GM23338 (cell line): ENCODE measurements around the gene GRIP2. TPM values are rescaled to one million over a fixed set of nuclear protein-coding genes. Genes with fewer than 3 reads are reported as not detected.

Experiments used
- ATAC-seq: fragments of 200-7000 bp; cut with Tn5 transposase; 3 replicates; pipeline ENCODE4 v1.9.1; 2020
- DNase-seq: peaks from one replicate; pipeline ENCODE4 v3.0.0-alpha.2; 2015; ENCODE audit warnings: low spot score
- H2AFZ ChIP-seq: fragments of 200-600 bp; sonication (generic); 2 replicates; pipeline ENCODE4 v1.8.0; 2016; ENCODE audit warnings: antibody characterized with exemption, mild to moderate bottlenecking, moderate library complexity
- H3F3A ChIP-seq: fragments of 200-600 bp; sonication (generic); replicated peaks from 2 replicates; pipeline ENCODE4 v1.8.0; 2017; ENCODE audit warnings: antibody characterized with exemption, mixed run types, low read depth
- H3K27ac ChIP-seq: fragments of 200-600 bp; sonication (generic); 2 replicates; pipeline ENCODE4 v1.6.1; 2016; ENCODE audit warnings: low read depth
- H3K27me3 ChIP-seq: fragments of 200-600 bp; sonication (generic); 2 replicates; pipeline ENCODE4 v1.8.0; 2016; ENCODE audit warnings: mild to moderate bottlenecking, mixed run types, moderate library complexity; ENCODE audit not compliant: insufficient read depth
- H3K36me3 ChIP-seq: fragments of 200-600 bp; sonication (generic); 2 replicates; pipeline ENCODE4 v1.8.0; 2016; ENCODE audit warnings: mild to moderate bottlenecking; ENCODE audit not compliant: insufficient read depth
- H3K4me1 ChIP-seq: fragments of 200-600 bp; sonication (generic); 2 replicates; pipeline ENCODE4 v1.8.0; 2016; ENCODE audit warnings: mild to moderate bottlenecking, moderate library complexity; ENCODE audit not compliant: insufficient read depth
- H3K4me2 ChIP-seq: fragments of 200-600 bp; sonication (generic); 2 replicates; pipeline ENCODE4 v1.7.1; 2017; ENCODE audit warnings: mixed run types
- H3K4me3 ChIP-seq: fragments of 200-600 bp; sonication (generic); 2 replicates; pipeline ENCODE4 v1.6.1; 2016; ENCODE audit warnings: mixed run types
- H3K79me2 ChIP-seq: fragments of 200-600 bp; sonication (generic); replicated peaks from 2 replicates; pipeline ENCODE4 v1.8.0; 2017; ENCODE audit warnings: mild to moderate bottlenecking; ENCODE audit not compliant: insufficient read depth
- H3K9me2 ChIP-seq: fragments of 200-600 bp; sonication (generic); 2 replicates; pipeline ENCODE4 v1.8.0; 2017; ENCODE audit not compliant: insufficient read depth
- H4K20me1 ChIP-seq: fragments of 200-600 bp; sonication (generic); replicated peaks from 2 replicates; pipeline ENCODE4 v1.8.0; 2017; ENCODE audit warnings: mild to moderate bottlenecking; ENCODE audit not compliant: insufficient read depth
- H3K27ac Mint-ChIP-seq: 2 replicates; pipeline ENCODE4 v1.8.0; 2020; ENCODE audit warnings: inconsistent platforms, mild to moderate bottlenecking, moderate library complexity, mixed read lengths
- H3K27me3 Mint-ChIP-seq: 3 replicates; pipeline ENCODE4 v1.8.0; 2022; ENCODE audit warnings: low read depth, mild to moderate bottlenecking, moderate library complexity, mixed read lengths, inconsistent platforms; ENCODE audit not compliant: insufficient read depth, poor library complexity
- H3K36me3 Mint-ChIP-seq: 3 replicates; pipeline ENCODE4 v1.8.0; 2021; ENCODE audit warnings: low read depth, mild to moderate bottlenecking, inconsistent platforms, moderate library complexity, mixed read lengths
- H3K4me1 Mint-ChIP-seq: 3 replicates; pipeline ENCODE4 v1.8.0; 2020; ENCODE audit warnings: mild to moderate bottlenecking, inconsistent platforms, mixed read lengths
- H3K4me3 Mint-ChIP-seq: 3 replicates; pipeline ENCODE4 v1.8.0; 2021; ENCODE audit warnings: moderate library complexity, mild to moderate bottlenecking, inconsistent platforms, mixed read lengths
- H3K9me3 Mint-ChIP-seq: 3 replicates; pipeline ENCODE4 v1.8.0; 2020; ENCODE audit warnings: moderate library complexity, mild to moderate bottlenecking, inconsistent platforms, mixed read lengths
- EZH2phosphoT487 ChIP-seq: fragments of 200-600 bp; sonication (generic); IDR thresholded peaks from one replicate; pipeline ENCODE4 v1.8.1; 2018; ENCODE audit warnings: antibody characterized with exemption; ENCODE audit not compliant: unreplicated experiment
- JUNB ChIP-seq: IDR thresholded peaks from one replicate; pipeline ENCODE4 v1.6.1; 2016; ENCODE audit warnings: antibody characterized with exemption; ENCODE audit not compliant: unreplicated experiment
- NANOG ChIP-seq: IDR thresholded peaks from 2 replicates; pipeline ENCODE4 v1.6.1; 2016; ENCODE audit warnings: antibody characterized with exemption, borderline replicate concordance
- POLR2AphosphoS5 ChIP-seq: IDR thresholded peaks from 2 replicates; pipeline ENCODE4 v1.6.1; 2016; ENCODE audit warnings: antibody characterized with exemption, low read depth
- STAT1 ChIP-seq: IDR thresholded peaks from one replicate; pipeline ENCODE4 v1.6.1; 2016; ENCODE audit warnings: antibody characterized with exemption; ENCODE audit not compliant: unreplicated experiment
- ZNF114 ChIP-seq: fragments of 250-450 bp; sonication (Bioruptor Pico); IDR thresholded peaks from 2 replicates; pipeline ENCODE4 v1.5.0; 2020; ENCODE audit warnings: mild to moderate bottlenecking, moderate library complexity
- ZNF331 ChIP-seq: fragments of 250-450 bp; sonication (Bioruptor Pico); IDR thresholded peaks from 2 replicates; pipeline ENCODE4 v1.5.0; 2020; ENCODE audit warnings: low read depth, mild to moderate bottlenecking, moderate library complexity
- polyA plus RNA-seq: library from polyadenylated mRNA; unstranded; fragments of >200 nt; fragmentation: Nextera tagmentation; extraction: Ambion mirVana; gene quantifications from 2 replicates; pipeline ENCODE4 v1.2.1, GENCODE V29; 2016
- total RNA-seq: library from RNA; depleted of rRNA; stranded (reverse); fragments of >200 nt; shearing (Covaris generic); gene quantifications from 2 replicates; pipeline ENCODE4 v1.2.3, GENCODE V29; 2014
- TF ChIP-seq, protein P1 (sequence below): fragments of 250-450 bp; sonication (Bioruptor Pico); IDR thresholded peaks from 2 replicates; pipeline ENCODE4 v1.5.0; 2020; ENCODE audit warnings: mild to moderate bottlenecking, moderate library complexity
- TF ChIP-seq, protein P2 (sequence below): IDR thresholded peaks from 2 replicates; pipeline ENCODE4 v1.6.1; 2016; ENCODE audit warnings: antibody characterized with exemption

GRIP2 gene
- total and polyA plus RNA-seq, 2 experiments from 2014 or later, result 3.6 to 5.8 TPM

DNA sequence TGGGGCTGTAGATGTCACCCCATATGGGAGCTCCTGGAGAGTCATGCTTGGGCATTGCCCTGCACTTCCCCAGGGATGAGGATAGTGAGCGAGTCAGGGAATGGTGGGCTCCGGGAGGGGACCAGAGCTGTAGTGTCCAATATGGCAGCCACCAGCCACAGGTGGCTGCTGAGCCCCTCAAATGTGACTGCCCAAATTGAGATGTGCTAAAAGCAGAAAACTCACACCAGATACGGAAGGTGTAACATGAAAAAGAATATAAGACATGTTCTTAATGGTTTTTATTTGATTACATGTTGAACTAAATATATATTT, 31.7 kb downstream of the GRIP2 start (continued):
- TF ChIP-seq, protein P1, sequence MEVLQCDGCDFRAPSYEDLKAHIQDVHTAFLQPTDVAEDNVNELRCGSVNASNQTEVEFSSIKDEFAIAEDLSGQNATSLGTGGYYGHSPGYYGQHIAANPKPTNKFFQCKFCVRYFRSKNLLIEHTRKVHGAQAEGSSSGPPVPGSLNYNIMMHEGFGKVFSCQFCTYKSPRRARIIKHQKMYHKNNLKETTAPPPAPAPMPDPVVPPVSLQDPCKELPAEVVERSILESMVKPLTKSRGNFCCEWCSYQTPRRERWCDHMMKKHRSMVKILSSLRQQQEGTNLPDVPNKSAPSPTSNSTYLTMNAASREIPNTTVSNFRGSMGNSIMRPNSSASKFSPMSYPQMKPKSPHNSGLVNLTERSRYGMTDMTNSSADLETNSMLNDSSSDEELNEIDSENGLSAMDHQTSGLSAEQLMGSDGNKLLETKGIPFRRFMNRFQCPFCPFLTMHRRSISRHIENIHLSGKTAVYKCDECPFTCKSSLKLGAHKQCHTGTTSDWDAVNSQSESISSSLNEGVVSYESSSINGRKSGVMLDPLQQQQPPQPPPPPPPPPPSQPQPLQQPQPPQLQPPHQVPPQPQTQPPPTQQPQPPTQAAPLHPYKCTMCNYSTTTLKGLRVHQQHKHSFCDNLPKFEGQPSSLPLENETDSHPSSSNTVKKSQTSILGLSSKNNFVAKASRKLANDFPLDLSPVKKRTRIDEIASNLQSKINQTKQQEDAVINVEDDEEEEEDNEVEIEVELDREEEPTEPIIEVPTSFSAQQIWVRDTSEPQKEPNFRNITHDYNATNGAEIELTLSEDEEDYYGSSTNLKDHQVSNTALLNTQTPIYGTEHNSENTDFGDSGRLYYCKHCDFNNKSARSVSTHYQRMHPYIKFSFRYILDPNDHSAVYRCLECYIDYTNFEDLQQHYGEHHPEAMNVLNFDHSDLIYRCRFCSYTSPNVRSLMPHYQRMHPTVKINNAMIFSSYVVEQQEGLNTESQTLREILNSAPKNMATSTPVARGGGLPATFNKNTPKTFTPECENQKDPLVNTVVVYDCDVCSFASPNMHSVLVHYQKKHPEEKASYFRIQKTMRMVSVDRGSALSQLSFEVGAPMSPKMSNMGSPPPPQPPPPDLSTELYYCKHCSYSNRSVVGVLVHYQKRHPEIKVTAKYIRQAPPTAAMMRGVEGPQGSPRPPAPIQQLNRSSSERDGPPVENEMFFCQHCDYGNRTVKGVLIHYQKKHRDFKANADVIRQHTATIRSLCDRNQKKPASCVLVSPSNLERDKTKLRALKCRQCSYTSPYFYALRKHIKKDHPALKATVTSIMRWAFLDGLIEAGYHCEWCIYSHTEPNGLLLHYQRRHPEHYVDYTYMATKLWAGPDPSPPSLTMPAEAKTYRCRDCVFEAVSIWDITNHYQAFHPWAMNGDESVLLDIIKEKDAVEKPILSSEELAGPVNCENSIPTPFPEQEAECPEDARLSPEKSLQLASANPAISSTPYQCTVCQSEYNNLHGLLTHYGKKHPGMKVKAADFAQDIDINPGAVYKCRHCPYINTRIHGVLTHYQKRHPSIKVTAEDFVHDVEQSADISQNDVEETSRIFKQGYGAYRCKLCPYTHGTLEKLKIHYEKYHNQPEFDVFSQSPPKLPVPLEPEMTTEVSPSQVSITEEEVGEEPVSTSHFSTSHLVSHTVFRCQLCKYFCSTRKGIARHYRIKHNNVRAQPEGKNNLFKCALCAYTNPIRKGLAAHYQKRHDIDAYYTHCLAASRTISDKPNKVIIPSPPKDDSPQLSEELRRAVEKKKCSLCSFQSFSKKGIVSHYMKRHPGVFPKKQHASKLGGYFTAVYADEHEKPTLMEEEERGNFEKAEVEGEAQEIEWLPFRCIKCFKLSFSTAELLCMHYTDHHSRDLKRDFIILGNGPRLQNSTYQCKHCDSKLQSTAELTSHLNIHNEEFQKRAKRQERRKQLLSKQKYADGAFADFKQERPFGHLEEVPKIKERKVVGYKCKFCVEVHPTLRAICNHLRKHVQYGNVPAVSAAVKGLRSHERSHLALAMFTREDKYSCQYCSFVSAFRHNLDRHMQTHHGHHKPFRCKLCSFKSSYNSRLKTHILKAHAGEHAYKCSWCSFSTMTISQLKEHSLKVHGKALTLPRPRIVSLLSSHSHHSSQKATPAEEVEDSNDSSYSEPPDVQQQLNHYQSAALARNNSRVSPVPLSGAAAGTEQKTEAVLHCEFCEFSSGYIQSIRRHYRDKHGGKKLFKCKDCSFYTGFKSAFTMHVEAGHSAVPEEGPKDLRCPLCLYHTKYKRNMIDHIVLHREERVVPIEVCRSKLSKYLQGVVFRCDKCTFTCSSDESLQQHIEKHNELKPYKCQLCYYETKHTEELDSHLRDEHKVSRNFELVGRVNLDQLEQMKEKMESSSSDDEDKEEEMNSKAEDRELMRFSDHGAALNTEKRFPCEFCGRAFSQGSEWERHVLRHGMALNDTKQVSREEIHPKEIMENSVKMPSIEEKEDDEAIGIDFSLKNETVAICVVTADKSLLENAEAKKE (CRISPR knock-in tag), result no peak

DNA sequence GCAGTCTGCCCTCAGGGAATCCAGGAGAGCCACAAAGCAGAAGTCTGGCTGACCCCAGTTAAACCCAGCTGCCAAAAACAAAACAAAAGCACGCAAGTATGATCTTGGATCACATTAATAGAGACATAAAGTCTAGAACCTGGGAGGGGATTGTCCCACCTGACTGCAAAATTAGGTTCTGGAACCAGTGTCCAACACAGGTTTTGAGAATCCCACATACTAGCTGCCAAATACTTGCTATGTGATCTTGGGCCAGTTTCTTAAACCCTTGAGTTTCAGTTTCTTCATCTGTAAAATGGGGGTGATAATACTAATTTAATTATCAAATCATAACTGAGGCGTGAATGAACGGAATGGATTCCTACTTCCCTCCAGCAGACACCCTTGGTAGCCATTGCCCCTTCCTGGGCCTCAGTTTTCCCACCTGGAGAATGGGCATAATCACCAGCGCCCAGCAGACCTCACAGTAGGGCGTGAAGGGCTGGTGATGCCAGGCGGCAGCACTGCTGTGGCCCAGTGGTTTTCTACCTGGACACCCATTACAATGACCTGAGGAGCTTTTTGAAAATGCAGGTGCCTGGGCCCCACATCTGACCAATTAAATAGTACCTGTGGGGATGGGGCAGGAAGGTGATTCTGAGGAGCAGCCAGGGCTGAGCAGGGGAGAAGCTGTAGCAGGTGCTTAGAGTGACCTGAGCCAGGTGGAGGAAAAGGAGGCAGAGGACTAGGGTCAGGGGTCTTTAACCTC, 32.2 kb downstream of the GRIP2 start:
- H3K9me2 ChIP-seq, result no peaks in the 10 kb centered on the region
- Mint-ChIP-seq H3K27me3 (peaks cover 11% of the 10 kb centered on the region), H3K9me3 (peaks cover 4% of the 10 kb centered on the region), H3K4me1 (peaks cover 7% of the 10 kb centered on the region), H3K4me3 (no peak overlapping the region), H3K27ac (no peak overlapping the region), H3K36me3 (peaks cover 5% of the 10 kb centered on the region)
- H2AFZ ChIP-seq, result no peak overlapping the region
- no peak for DNase-seq
- no peaks in the 10 kb centered on the region for H3F3A ChIP-seq
- H3K27ac ChIP-seq, result no peak overlapping the region
- no peaks in the 10 kb centered on the region for H4K20me1 ChIP-seq
- no peak overlapping the region for H3K4me3 ChIP-seq
- peaks cover 4% of the 10 kb centered on the region; the same call in 1 of the 2 replicates for H3K4me1 ChIP-seq
- peaks cover 2% of the 10 kb centered on the region; the same call in 1 of the 2 replicates for H3K36me3 ChIP-seq
- no peak for ATAC-seq
- H3K27me3 ChIP-seq, result no peaks in the 10 kb centered on the region
- no peak overlapping the region for H3K4me2 ChIP-seq
- H3K79me2 ChIP-seq, result no peaks in the 10 kb centered on the region
- TF ChIP-seq, protein P2, sequence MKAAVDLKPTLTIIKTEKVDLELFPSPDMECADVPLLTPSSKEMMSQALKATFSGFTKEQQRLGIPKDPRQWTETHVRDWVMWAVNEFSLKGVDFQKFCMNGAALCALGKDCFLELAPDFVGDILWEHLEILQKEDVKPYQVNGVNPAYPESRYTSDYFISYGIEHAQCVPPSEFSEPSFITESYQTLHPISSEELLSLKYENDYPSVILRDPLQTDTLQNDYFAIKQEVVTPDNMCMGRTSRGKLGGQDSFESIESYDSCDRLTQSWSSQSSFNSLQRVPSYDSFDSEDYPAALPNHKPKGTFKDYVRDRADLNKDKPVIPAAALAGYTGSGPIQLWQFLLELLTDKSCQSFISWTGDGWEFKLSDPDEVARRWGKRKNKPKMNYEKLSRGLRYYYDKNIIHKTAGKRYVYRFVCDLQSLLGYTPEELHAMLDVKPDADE, result no peak
- TF ChIP-seq POLR2AphosphoS5 (no peak), JUNB (no peak), STAT1 (no peak), ZNF114 (CRISPR knock-in tag) (no peak), EZH2phosphoT487 (no peak), ZNF331 (CRISPR knock-in tag) (no peak), NANOG (no peak)
- TF ChIP-seq, protein P1 (CRISPR knock-in tag), result no peak
